Ishikawa (cell line): Measurements from ENCODE around the gene DCAF6.

Experiments
- CEBPB ChIP-seq: IDR thresholded peaks from 2 replicates; pipeline ENCODE4 v1.6.1; 2012
- CREB1 ChIP-seq: IDR thresholded peaks from 2 replicates; pipeline ENCODE4 v1.6.1; 2012; ENCODE audit warnings: low read depth
- EGR1 ChIP-seq: IDR thresholded peaks from 2 replicates; pipeline ENCODE4 v1.6.1; 2012
- EP300 ChIP-seq: IDR thresholded peaks from 2 replicates; pipeline ENCODE4 v1.6.1; 2012; ENCODE audit warnings: borderline replicate concordance
- FOXM1 ChIP-seq: IDR thresholded peaks from 2 replicates; pipeline ENCODE4 v1.6.1; 2012; ENCODE audit warnings: low read depth, borderline replicate concordance
- MAX ChIP-seq: IDR thresholded peaks from 2 replicates; pipeline ENCODE4 v1.6.1; 2012
- NFIC ChIP-seq: IDR thresholded peaks from 2 replicates; pipeline ENCODE4 v1.6.1; 2012
- RAD21 ChIP-seq: IDR thresholded peaks from 2 replicates; pipeline ENCODE4 v1.6.1; 2012; ENCODE audit warnings: low read depth
- REST ChIP-seq: IDR thresholded peaks from 2 replicates; pipeline ENCODE4 v1.6.1; 2012; ENCODE audit warnings: low read depth, mild to moderate bottlenecking
- TAF1 ChIP-seq: IDR thresholded peaks from 2 replicates; pipeline ENCODE4 v1.6.1; 2012; ENCODE audit warnings: low read depth, mild to moderate bottlenecking
- TCF12 ChIP-seq: IDR thresholded peaks from 2 replicates; pipeline ENCODE4 v1.6.1; 2012; ENCODE audit warnings: low read depth
- TEAD4 ChIP-seq: IDR thresholded peaks from 2 replicates; pipeline ENCODE4 v1.6.1; 2012
- USF1 ChIP-seq: IDR thresholded peaks from 2 replicates; pipeline ENCODE4 v1.6.1; 2012
- YY1 ChIP-seq: IDR thresholded peaks from 2 replicates; pipeline ENCODE4 v1.6.1; 2012; ENCODE audit warnings: low read depth
- ZBTB7A ChIP-seq: IDR thresholded peaks from 2 replicates; pipeline ENCODE4 v1.6.1; 2012; ENCODE audit warnings: low read depth

Gene DCAF6

GRCh38 chr1:168114845-168115244, 178.4 kb downstream of the DCAF6 start:
- TF ChIP-seq USF1 (no peak), EGR1 (no peak), ZBTB7A (no peak), TEAD4 (no peak), CREB1 (no peak), FOXM1 (no peak), MAX (no peak), YY1 (no peak), REST (no peak), EP300 (no peak), TAF1 (no peak), RAD21 (no peak), TCF12 (no peak), NFIC (no peak), CEBPB (no peak)

- no peak for TF ChIP-seq ZBTB7A
- no peak for TF ChIP-seq YY1
Observed at GRCh38 chr1:168116327-168116799, 179.9 kb downstream of the DCAF6 start.

- TF ChIP-seq MAX (no peak), TAF1 (no peak), FOXM1 (no peak), CREB1 (no peak), USF1 (no peak), CEBPB (no peak), TCF12 (no peak)
Observed at GRCh38 chr1:168119750-168120149, 183.3 kb downstream of the DCAF6 start.

GRCh38 chr1:168121401-168122011, 185.0 kb downstream of the DCAF6 start:
- TF ChIP-seq TAF1 (no peak), TCF12 (no peak), TEAD4 (no peak), RAD21 (no peak), CREB1 (no peak), NFIC (no peak), EGR1 (no peak)

GRCh38 chr1:168125051-168125450, 188.6 kb downstream of the DCAF6 start:
- no peak for TF ChIP-seq TAF1
- no peak for TF ChIP-seq CREB1
- TF ChIP-seq EGR1, result no peak
- no peak for TF ChIP-seq CEBPB
- TF ChIP-seq TEAD4, result no peak
- TF ChIP-seq TCF12, result no peak
- TF ChIP-seq USF1, result no peak
- TF ChIP-seq EP300, result no peak
- no peak for TF ChIP-seq YY1
- TF ChIP-seq FOXM1, result no peak
- TF ChIP-seq MAX, result no peak
- TF ChIP-seq REST, result no peak
- TF ChIP-seq ZBTB7A, result no peak
- TF ChIP-seq RAD21, result no peak
- TF ChIP-seq NFIC, result no peak
